Measurements from ENCODE around the gene LPAR3.

DNA sequence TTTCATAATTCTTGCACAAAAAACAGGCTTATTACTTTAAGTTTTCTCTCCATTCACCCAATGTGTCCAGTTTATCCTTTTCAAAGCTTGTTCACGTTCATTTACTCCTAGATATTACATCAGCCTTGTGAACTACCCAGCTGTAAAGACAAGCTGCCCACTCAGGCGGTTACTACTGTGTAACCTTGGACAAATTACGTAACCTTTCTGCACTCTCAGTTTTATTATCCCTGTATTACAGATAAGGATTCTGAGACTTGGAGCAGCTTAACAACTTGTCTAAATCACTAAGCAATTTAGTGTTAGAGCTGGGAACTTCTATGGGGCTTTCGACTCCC is 20.5 kb upstream of the LPAR3 start:
- TF ChIP-seq, protein P1, sequence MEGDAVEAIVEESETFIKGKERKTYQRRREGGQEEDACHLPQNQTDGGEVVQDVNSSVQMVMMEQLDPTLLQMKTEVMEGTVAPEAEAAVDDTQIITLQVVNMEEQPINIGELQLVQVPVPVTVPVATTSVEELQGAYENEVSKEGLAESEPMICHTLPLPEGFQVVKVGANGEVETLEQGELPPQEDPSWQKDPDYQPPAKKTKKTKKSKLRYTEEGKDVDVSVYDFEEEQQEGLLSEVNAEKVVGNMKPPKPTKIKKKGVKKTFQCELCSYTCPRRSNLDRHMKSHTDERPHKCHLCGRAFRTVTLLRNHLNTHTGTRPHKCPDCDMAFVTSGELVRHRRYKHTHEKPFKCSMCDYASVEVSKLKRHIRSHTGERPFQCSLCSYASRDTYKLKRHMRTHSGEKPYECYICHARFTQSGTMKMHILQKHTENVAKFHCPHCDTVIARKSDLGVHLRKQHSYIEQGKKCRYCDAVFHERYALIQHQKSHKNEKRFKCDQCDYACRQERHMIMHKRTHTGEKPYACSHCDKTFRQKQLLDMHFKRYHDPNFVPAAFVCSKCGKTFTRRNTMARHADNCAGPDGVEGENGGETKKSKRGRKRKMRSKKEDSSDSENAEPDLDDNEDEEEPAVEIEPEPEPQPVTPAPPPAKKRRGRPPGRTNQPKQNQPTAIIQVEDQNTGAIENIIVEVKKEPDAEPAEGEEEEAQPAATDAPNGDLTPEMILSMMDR (conservative IDR thresholded peaks at IDR 0.05; ENCODE audit: low read depth, low read length) = no peak
- TF ChIP-seq EZH2 (IDR thresholded peaks at IDR 0.05; ENCODE audit: borderline replicate concordance, low read depth, low read length, poor library complexity, severe bottlenecking) = no peak

Measured in A673 (cell line).